HG03280 (cell line): ENCODE measurements around the gene RHOT2.
"Not testable (repeated sequence)": the region's sequence is repeated elsewhere in the genome, so short reads cannot be mapped to it uniquely, and the experiment has no call there.

ENCODE experiments used
- ATAC-seq: cut with Tn5 transposase; IDR thresholded peaks from one replicate; pipeline ENCODE4 v1.9.1; 2021; ENCODE audit warnings: mild to moderate bottlenecking, moderate library complexity; ENCODE audit not compliant: unreplicated experiment

Gene RHOT2

GRCh38 chr16:680967-681745, 13.2 kb downstream of the RHOT2 start:
- no peak for ATAC-seq

GRCh38 chr16:681746-682427, 14.0 kb downstream of the RHOT2 start:
- no peak for ATAC-seq

DNA sequence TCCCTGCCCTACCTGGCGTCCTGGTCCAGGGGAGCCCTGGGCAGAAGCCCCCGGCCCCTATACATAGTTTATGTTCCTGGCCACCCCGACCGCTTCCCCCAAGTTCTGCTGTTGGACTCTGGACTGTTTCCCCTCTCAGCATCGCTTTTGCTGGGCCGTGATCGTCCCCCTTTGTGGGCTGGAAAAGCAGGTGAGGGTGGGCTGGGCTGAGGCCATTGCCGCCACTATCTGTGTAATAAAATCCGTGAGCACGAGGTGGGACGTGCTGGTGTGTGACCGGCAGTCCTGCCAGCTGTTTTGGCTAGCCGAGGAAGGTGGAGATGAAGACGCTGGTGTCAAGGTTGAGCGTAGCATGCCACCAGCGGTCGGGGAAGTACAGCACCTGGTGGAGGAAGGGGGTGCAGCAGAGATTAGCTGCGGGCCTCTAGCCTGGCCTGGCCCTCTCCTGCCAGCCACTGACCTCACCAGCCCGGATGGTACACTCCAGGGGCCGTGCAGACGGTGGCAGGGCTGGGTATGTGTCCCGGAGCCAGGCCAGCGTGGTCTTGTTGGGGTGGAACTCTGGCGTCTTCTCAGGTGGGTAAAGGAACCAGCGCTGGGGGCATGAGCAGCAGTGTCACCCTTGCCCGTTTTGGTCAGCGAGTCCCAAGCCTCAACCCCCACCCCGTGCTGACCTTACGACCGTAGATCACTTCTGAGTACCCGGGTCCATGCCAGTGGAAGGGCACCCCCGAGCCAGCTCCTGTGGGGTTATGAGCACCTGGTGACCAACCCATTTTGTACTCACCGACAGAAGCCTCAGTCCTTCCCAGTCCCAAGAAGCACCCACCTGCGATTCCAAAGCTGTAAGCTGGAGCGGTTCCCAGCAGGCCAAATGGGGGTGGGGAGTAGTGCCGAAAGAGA, 14.8 kb downstream of the RHOT2 start:
- ATAC-seq = no peak

DNA sequence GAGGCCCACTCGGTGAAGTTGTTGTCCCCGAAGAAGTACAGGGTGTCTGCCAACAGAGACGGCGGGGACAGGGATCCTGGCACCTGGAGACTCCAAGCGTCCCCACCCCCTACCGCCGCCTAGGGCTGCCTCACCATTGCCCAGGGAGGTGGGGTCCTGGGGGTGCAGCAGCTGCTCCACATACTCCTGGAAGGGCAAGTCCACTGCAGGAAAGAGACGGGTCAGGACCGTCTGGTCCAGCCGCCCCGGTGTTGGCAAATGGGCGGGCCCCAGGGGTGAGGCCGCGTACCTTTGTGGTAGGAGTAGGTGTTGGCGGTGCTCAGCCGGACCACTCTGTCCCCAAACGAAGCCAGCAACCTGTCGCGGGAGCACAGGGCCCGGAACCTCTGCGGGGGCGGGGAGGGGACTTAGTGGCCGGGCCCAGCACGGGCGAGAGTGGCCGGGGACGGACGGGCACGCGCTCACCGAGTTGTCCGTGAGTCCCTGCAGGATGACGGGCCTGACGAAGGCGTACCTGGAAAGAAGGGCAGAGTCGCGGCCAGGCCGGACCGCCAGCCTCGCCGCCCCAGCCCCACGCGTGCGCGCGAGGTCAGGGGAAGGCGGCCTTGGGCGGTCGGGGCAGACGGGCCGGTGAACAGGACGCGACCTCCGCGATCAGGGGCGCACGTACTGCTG, 15.6 kb downstream of the RHOT2 start:
- peak; percentile 1 for ATAC-seq

- peak; percentile 65 for ATAC-seq
These were observed 16.3 kb downstream of the RHOT2 start, which contains the start of gene JMJD8 for GRCh38 chr16:684071-684794. Gene JMJD8, minus strand, starts transcription at chr16:684334. Its CDS starts 15 bp downstream, at chr16:684319.

DNA sequence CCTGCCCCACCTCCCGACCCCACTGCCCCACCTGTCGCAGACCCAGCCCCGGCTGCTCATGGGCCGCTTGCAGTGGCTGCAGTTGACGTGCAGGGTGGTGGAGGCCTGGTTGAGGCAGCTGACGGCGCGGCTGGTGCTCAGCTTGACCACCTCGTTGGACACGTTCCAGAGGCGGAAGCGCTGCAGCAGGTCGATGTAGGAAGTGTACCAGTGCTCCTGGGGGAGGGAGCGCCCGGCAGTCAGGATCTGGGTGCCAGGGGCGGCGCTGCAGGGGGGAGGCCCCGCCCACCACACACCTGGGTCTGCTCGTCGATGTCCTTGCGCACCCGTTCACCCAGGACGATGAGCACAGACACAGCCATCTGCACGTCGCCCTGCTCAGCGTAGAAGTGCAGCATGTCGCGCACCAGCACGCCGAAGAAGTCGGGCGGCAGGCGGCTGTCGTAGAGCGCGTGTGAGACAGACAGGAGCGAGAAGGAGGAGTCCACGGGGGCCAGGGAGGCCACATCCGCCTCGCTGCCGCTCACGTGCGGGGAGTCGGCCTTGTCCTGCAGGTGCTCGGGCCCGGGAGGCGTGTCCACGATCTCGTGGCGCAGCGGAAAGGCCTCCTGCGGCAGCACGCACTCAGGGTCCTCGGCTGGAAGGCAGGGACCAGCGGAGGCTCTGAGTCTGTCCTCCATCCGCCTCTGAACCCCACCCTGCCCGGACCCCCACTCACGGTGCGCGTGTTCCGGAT, 17.2 kb downstream of the RHOT2 start:
- no peak for ATAC-seq

DNA sequence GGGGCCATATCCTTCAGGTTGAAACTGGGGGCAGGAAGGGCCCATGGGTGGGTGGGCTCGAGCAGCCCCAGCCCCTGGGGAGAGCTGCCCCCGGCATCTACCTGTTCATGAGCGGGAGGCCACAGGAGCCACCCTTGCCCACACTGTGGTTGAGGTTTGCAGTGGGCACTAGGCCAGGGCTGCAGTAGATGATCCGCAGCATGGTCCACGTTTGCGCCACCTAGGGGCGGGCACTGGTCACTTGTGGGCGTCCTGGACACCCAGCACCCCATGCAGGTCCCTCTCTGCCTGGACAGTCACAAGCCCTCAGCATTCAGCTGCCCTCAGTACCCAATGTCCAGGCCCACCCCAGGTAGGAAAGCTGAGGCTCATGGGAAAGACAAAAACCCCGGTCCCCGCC, 18.0 kb downstream of the RHOT2 start:
- no peak for ATAC-seq

DNA sequence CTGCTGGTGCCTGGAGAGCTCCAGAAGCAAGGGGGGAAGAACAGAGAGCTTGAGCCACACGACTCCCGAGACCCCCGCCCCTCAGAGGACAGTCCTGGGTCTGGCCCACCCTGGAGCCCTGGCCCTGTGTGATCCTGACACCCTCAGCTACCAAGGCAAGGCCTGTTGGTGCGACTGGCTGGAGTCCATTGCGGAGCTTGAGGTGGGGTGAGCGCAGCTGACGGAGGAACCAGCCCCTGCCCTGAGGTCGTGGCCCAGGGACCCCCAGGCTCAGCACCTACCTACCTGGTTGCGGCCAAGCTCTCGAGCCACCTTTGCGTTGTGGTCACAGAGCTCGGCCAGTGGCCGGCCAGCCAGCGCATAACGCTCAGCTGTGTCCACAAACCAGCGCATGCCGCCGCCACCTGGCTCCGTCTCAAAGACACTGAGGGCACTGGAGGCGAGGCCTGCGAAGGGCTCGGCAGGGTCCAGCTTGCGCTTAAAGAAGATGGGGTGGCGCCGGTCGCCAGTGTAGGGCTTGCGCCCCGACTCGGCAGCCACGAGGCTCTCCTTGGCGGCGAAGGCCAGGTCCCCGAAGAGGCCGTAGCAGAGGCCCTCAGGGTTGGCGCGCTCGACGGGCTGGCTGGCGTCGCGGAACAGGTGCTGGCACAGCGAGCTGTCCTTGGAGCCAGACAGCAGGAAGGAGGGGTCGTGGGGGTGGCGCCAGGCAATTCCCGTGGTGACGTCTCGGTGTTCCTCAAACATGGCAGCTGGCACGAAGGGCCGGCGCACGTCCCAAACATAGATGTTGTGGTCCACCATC, 18.7 kb downstream of the RHOT2 start:
- ATAC-seq = no peak

GRCh38 chr16:687499-687898, 19.6 kb downstream of the RHOT2 start:
- no peak for ATAC-seq

- ATAC-seq = no peak
These were observed 21.4 kb downstream of the RHOT2 start for GRCh38 chr16:689175-689897.

DNA sequence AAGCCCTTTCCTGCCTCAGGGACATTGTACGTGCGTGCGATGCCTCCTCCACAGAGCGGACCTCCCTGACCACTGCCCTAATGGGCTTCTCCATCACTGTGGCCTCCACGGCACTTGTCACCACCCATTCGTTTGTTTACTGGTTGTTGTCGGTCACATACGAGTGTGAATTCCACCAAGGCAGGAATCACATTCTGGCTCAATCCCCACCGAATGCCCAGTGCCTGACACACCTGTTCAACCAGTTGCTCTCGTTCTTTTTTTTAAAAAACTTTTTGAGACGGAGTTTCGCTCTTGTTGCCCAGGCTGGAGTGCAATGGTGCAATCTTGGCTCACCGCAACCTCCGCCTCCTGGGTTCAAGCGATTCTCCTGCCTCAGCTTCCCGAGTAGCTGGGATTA, 23.3 kb downstream of the RHOT2 start:
- not testable (repeated sequence) for ATAC-seq

GRCh38 chr16:692356-693108, 24.6 kb downstream of the RHOT2 start:
- no peak for ATAC-seq

DNA sequence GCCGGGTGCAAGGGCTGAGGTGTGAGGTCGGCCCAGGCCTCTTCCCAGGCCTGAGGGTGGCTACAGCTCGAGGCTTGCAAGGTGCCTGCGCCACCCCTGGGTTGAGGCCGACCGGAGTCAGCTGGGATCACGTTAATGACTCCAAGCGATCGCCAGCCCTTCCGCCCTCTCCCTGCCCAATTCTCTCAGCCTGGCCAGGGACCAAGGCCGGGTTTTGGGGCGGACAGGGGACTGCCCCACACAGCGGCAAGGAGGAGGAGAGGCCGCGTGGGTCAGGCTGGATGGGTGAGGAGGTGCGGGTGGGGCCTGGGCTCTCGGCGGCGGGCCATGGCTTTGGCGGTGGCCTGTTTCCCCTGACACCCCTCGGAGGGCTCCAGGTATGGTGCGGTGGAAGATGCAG, 25.4 kb downstream of the RHOT2 start:
- no peak for ATAC-seq

- ATAC-seq = no peak
These were observed 25.8 kb downstream of the RHOT2 start for GRCh38 chr16:693766-694165.

DNA sequence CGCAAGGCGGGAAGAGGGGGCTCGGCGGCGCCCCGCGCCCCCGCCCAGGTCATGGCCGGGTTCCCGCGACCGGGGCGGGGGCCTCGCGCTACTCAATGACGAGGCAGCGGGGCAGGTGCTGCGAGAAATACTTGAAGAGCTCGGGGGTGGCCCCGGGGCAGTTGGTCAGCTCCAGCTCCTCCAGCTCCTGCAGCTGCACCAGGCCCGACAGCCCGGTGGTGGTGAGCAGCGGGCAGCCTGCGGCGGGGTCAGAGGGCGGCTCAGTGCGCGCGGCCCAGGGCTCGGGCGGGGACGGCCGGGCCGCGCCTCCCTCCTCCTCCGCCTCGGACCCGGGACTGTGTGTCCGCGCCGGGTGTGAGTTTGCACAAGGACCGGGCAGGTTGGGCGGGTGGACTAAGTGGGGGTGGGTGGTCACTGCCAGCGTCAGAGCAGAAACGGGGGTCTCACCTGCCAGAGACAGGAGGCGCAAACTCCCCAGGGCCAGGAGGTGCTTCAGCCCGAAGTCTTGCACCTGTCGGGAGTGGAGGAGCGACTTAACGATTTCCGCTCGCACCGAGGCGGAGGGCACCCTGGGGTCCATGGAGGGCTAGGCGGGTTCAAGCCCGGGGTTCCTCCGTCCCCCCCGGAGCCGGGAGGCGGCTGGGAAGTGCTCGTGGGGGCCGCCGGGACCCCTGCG, 26.4 kb downstream of the RHOT2 start:
- ATAC-seq = no peak

- ATAC-seq = no peak
These were observed 27.0 kb downstream of the RHOT2 start for GRCh38 chr16:694863-695354.
